CD14-positive monocyte (primary cell): ENCODE data around the gene SYP. TPM values are rescaled to one million over a fixed set of nuclear protein-coding genes. Genes with fewer than 3 reads are reported as not detected.

Experiments used
- DNase-seq, 3 donors: peaks; one replicate each; pipeline ENCODE4 v3.0.0-alpha.2; 2011 to 2022
- H2AFZ ChIP-seq: 2 replicates; pipeline ENCODE4 v1.6.0; 2012; ENCODE audit warnings: mild to moderate bottlenecking, low read depth, low read length, inconsistent platforms; ENCODE audit not compliant: insufficient read depth, poor library complexity, severe bottlenecking
- H3K27ac ChIP-seq, 2 donors: 1 replicate in 1 of 2; 2 replicates in 1 of 2; pipeline ENCODE4 v1.5.1; 2012 to 2013; ENCODE audit warnings: low read length in 2 of 2, control low read depth in 1 of 2, inconsistent platforms in 1 of 2, low read depth in 1 of 2, mild to moderate bottlenecking in 1 of 2
- H3K27me3 ChIP-seq, 2 donors: one replicate each; pipeline versions ENCODE4 v1.6.0 to v1.6.1; 2011 to 2013; ENCODE audit warnings: low read length in 2 of 2; ENCODE audit not compliant: control insufficient read depth in 2 of 2, insufficient read depth in 2 of 2
- H3K36me3 ChIP-seq, 2 donors: replicated peaks in 1 of 2; 1 replicate in 1 of 2; 2 replicates in 1 of 2; pipeline versions ENCODE4 v1.5.1 to v1.6.1; 2012 to 2013; ENCODE audit warnings: low read length in 2 of 2, control low read depth in 1 of 2, inconsistent platforms in 1 of 2, mild to moderate bottlenecking in 1 of 2; ENCODE audit not compliant: insufficient read depth in 2 of 2, control insufficient read depth in 1 of 2
- H3K4me1 ChIP-seq, 2 donors: 1 replicate in 1 of 2; 2 replicates in 1 of 2; pipeline versions ENCODE4 v1.5.1 to v1.6.1; 2012 to 2013; ENCODE audit warnings: low read length in 2 of 2, control low read depth in 1 of 2, inconsistent platforms in 1 of 2, mild to moderate bottlenecking in 1 of 2, moderate library complexity in 1 of 2; ENCODE audit not compliant: insufficient read depth in 2 of 2, control insufficient read depth in 1 of 2
- H3K4me2 ChIP-seq: replicated peaks from 2 replicates; pipeline ENCODE3; 2012; ENCODE audit warnings: low read length, moderate library complexity, mild to moderate bottlenecking; ENCODE audit not compliant: poor library complexity, severe bottlenecking; ENCODE audit errors: extremely low read depth
- H3K4me3 ChIP-seq, 3 experiments: fragments of 200-600 bp in 1 of 3; sonication (generic) in 1 of 3; replicated peaks in 1 of 3; 1 replicate in 2 of 3; 2 replicates in 1 of 3; pipeline ENCODE4 v1.5.1; 2011 to 2013; ENCODE audit warnings: low read length in 3 of 3, mild to moderate bottlenecking in 3 of 3, control low read depth in 2 of 3, low read depth in 2 of 3, inconsistent platforms in 1 of 3, moderate library complexity in 1 of 3
- H3K79me2 ChIP-seq: 2 replicates; pipeline ENCODE4 v1.6.0; 2012; ENCODE audit warnings: mild to moderate bottlenecking, control low read depth, inconsistent platforms, low read length, moderate library complexity; ENCODE audit not compliant: insufficient read depth
- H3K9ac ChIP-seq: 2 replicates; pipeline ENCODE4 v1.6.0; 2017; ENCODE audit warnings: low read length, mild to moderate bottlenecking; ENCODE audit not compliant: insufficient read depth, poor library complexity, severe bottlenecking
- H3K9me3 ChIP-seq, 2 donors: replicated peaks in 1 of 2; 1 replicate in 1 of 2; 2 replicates in 1 of 2; pipeline versions ENCODE4 v1.5.1 to v1.6.1; 2012 to 2013; ENCODE audit warnings: low read length in 2 of 2, control low read depth in 1 of 2; ENCODE audit not compliant: control insufficient read depth in 1 of 2, insufficient read depth in 1 of 2
- H4K20me1 ChIP-seq: 2 replicates; pipeline ENCODE4 v1.6.0; 2012; ENCODE audit warnings: mild to moderate bottlenecking, low read length, control low read depth, moderate library complexity; ENCODE audit not compliant: insufficient read depth
- H3K27ac Mint-ChIP-seq, 7 donors: one replicate each; pipeline ENCODE4 v1.8.0; 2020; ENCODE audit warnings: mild to moderate bottlenecking in 7 of 7, mixed read lengths in 7 of 7, moderate library complexity in 6 of 7, inconsistent platforms in 2 of 7
- H3K27me3 Mint-ChIP-seq, 3 donors: one replicate each; pipeline ENCODE4 v1.8.0; 2021 to 2022; ENCODE audit warnings: low read depth in 3 of 3, mild to moderate bottlenecking in 3 of 3, mixed read lengths in 3 of 3, moderate library complexity in 3 of 3, inconsistent platforms in 1 of 3
- H3K36me3 Mint-ChIP-seq, 2 donors: one replicate each; pipeline ENCODE4 v1.8.0; 2020; ENCODE audit warnings: mixed read lengths in 2 of 2, inconsistent platforms in 1 of 2, mild to moderate bottlenecking in 1 of 2
- H3K4me1 Mint-ChIP-seq: one replicate; pipeline ENCODE4 v1.8.0; 2020; ENCODE audit warnings: mild to moderate bottlenecking, mixed read lengths
- H3K4me3 Mint-ChIP-seq, 2 donors: one replicate each; pipeline ENCODE4 v1.8.0; 2020; ENCODE audit warnings: mild to moderate bottlenecking in 2 of 2, mixed read lengths in 2 of 2, moderate library complexity in 1 of 2
- H3K9me3 Mint-ChIP-seq, 7 donors: one replicate each; pipeline ENCODE4 v1.8.0; 2020 to 2022; ENCODE audit warnings: mixed read lengths in 7 of 7, mild to moderate bottlenecking in 6 of 7, moderate library complexity in 6 of 7, inconsistent platforms in 2 of 7
- WGBS: methylation state at CpG from one replicate; pipeline ENCODE4 v1.1.5; 2013; ENCODE audit warnings: missing lambda C conversion rate; ENCODE audit not compliant: insufficient coverage; 5-methylcytosine and 5-hydroxymethylcytosine counted together
- intact Hi-C, 2 donors: fragments of 100-400 bp; cut with micrococcal nuclease; formaldehyde crosslinking; loops; one replicate each; pipeline versions ENCODE4 v1.15.0 to v1.15.1; 2023
- polyA plus RNA-seq, 3 donors: library from polyadenylated mRNA; depleted of rRNA in 1 of 3; unstranded in 2 of 3; stranded (reverse) in 1 of 3; fragments of 300-500 nt in 2 of 3; fragments of >200 nt in 1 of 3; fragmentation: Illumina TruSeq in 2 of 3; gene quantifications; 1 replicate in 2 of 3; 2 replicates in 1 of 3; pipeline ENCODE4 v1.2.3, GENCODE V29; 2012 to 2021
- TF ChIP-seq, protein P1 (sequence below): fragments of 200-600 bp; IDR thresholded peaks from one replicate; pipeline ENCODE4 v1.8.0; 2022; ENCODE audit warnings: antibody characterized with exemption, mild to moderate bottlenecking

The SYP gene
- polyA plus RNA-seq, 3 donors, result 0.27 to 0.69 (median 0.68) TPM

DNA sequence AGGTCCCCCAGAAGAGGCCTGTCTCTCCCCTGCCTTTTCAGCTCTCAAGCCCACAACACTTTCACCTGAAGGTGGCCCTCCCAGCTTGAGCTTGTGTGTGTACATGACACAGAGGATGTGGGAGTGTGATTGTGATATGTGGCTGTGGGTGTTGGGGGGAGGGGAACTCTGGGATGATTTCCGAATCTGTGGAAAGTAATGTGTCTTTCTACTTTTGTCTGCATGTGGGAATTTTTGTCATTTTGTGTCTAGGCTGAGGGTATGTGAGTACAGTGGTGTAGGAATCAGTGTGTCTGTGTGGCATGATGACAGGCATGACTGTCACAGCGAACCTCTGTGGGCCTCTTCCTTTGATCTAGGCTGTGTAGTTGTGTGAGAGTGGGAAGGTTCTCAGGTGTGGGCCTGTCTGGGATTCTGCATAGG, 6.4 kb downstream of the SYP start:
- H3K27ac Mint-ChIP-seq, result peak overlapping the region in 1 of 7 donors; percentile 5
- peaks cover 0 to 2% of the 10 kb centered on the region in 2 donors for H3K27me3 ChIP-seq
- H3K9me3 Mint-ChIP-seq, result peaks cover 0 to 6% (median 2%) of the 10 kb centered on the region in 7 donors
- no peak overlapping the region for H3K27ac ChIP-seq
- no peaks in the 10 kb centered on the region for H3K9me3 ChIP-seq
- H3K36me3 ChIP-seq, result no peaks in the 10 kb centered on the region
- H3K4me1 Mint-ChIP-seq, result peaks cover 26% of the 10 kb centered on the region
- no peak overlapping the region for H3K4me3 Mint-ChIP-seq
- H3K27me3 Mint-ChIP-seq, result peaks cover 4 to 9% (median 9%) of the 10 kb centered on the region in 3 donors
- H3K4me2 ChIP-seq, result no peak overlapping the region
- no peak for DNase-seq
- no peak overlapping the region for H3K9ac ChIP-seq
- WGBS, result 100% methylated on average over 1 of the region's 2 CpGs
- H3K36me3 Mint-ChIP-seq, result peaks cover 0 to 2% of the 10 kb centered on the region in 2 donors
- intact Hi-C loops, result no loop called here
- TF ChIP-seq, protein P1, sequence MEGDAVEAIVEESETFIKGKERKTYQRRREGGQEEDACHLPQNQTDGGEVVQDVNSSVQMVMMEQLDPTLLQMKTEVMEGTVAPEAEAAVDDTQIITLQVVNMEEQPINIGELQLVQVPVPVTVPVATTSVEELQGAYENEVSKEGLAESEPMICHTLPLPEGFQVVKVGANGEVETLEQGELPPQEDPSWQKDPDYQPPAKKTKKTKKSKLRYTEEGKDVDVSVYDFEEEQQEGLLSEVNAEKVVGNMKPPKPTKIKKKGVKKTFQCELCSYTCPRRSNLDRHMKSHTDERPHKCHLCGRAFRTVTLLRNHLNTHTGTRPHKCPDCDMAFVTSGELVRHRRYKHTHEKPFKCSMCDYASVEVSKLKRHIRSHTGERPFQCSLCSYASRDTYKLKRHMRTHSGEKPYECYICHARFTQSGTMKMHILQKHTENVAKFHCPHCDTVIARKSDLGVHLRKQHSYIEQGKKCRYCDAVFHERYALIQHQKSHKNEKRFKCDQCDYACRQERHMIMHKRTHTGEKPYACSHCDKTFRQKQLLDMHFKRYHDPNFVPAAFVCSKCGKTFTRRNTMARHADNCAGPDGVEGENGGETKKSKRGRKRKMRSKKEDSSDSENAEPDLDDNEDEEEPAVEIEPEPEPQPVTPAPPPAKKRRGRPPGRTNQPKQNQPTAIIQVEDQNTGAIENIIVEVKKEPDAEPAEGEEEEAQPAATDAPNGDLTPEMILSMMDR, result no peak
- no peaks in the 10 kb centered on the region for H4K20me1 ChIP-seq
- peaks cover 0 to 26% of the 10 kb centered on the region in 2 donors for H3K4me1 ChIP-seq
- no peak overlapping the region for H3K4me3 ChIP-seq
- H3K79me2 ChIP-seq, result no peaks in the 10 kb centered on the region
- H2AFZ ChIP-seq, result no peak overlapping the region

DNA sequence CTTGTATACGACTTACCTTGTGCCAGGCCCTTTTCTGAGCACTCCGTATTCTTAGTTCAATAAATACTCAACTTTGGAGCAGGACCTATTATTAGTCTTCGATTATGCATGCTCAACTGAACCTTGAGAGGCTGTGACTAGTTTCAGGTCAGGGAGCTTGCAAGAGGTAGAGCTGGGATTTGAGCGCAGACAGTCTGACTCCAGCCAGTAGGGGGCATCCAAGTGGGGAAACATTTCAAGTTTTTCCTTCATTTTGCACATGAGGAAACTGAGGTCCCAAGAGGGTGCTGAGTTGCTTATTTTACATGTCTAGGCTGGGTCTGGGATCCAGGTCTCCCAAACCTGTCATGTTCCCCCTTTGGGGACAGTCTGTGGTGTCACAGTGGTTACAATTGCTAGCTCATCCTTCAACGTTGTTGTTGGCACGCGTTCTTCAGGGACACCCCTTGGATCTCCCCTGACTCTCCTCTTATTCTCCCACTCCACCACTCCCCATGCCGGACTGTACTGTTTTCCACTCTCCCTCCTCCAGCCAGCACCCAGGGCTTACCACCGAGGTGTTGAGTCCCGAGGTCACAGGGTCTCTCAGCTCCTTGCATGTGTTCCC, 7.2 kb downstream of the SYP start:
- peaks cover 0 to 32% of the 10 kb centered on the region in 2 donors for H3K4me1 ChIP-seq
- TF ChIP-seq, protein P1, result peak; percentile 66
- no peaks in the 10 kb centered on the region for H3K36me3 ChIP-seq
- H3K9me3 ChIP-seq, result no peaks in the 10 kb centered on the region
- H3K4me2 ChIP-seq, result no peak overlapping the region
- peaks cover 0 to 6% (median 3%) of the 10 kb centered on the region in 7 donors for H3K9me3 Mint-ChIP-seq
- no peaks in the 10 kb centered on the region for H3K79me2 ChIP-seq
- peak in 1 of 3 donors; percentile 26 for DNase-seq
- H3K27ac ChIP-seq, result no peak overlapping the region
- WGBS, result 20% methylated on average over 1 of the region's 10 CpGs
- H3K27me3 ChIP-seq, result no peaks in the 10 kb centered on the region
- H3K36me3 Mint-ChIP-seq, result peaks cover 0 to 2% of the 10 kb centered on the region in 2 donors
- H3K4me1 Mint-ChIP-seq, result peaks cover 29% of the 10 kb centered on the region
- intact Hi-C loops, result no loop called here
- no peak overlapping the region for H2AFZ ChIP-seq
- H3K4me3 ChIP-seq, result no peak overlapping the region
- peaks cover 2 to 8% (median 2%) of the 10 kb centered on the region in 3 donors for H3K27me3 Mint-ChIP-seq
- no peak overlapping the region for H3K4me3 Mint-ChIP-seq
- no peak overlapping the region for H3K9ac ChIP-seq
- H3K27ac Mint-ChIP-seq, result no peak overlapping the region
- no peaks in the 10 kb centered on the region for H4K20me1 ChIP-seq
